ENCODE results near the gene ARHGAP26. TPM values are rescaled to one million over a fixed set of nuclear protein-coding genes. Genes with fewer than 3 reads are reported as not detected.

Gene ARHGAP26
- total RNA-seq, 1 experiment from 2014 or later = 79.8 TPM

DNA sequence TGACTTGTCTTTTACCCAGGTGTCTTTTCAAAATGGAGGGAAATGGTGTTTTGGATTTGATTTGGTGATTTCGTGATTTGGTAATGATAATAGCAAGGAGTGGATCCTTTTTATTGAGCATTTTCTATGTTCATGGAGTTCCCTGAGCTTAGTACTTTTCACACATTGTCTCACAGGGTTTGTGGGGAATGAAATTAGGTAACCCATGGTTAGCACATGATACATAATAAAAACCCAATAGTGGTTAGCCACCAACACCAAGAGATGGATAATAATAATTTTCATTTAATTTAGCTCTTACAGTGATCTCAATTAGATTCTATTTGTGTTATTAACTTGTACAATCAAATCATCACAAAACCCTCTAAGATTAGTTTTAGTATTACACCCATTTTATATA, 65.4 kb downstream of the ARHGAP26 start:
- POLR2A ChIA-PET = interaction anchor here (0.6 kb wide), 1 partner anchor 80 kb away, joined by 3 read pairs; no protein-coding TSS in a partner anchor
- Mint-ChIP-seq H3K27ac (ENCODE audit: unreplicated experiment) (peak overlapping the region; percentile 65), H3K9me3 (ENCODE audit: unreplicated experiment) (peaks cover 5% of the 10 kb centered on the region), H3K27me3 (ENCODE audit: insufficient read depth, unreplicated experiment) (no peaks in the 10 kb centered on the region), H3K4me3 (ENCODE audit: unreplicated experiment) (peak overlapping the region; percentile 68), H3K36me3 (ENCODE audit: insufficient read depth, unreplicated experiment) (peaks cover 14% of the 10 kb centered on the region), H3K4me1 (ENCODE audit: low read depth, unreplicated experiment) (peaks cover 43% of the 10 kb centered on the region)
- CTCF ChIA-PET = no interaction called here
- no peaks in the 10 kb centered on the region for H3K36me3 ChIP-seq (ENCODE audit: control insufficient read depth, insufficient read depth, low read length)
- no peaks in the 10 kb centered on the region for H3K9me3 ChIP-seq
- TF ChIP-seq, protein P1, sequence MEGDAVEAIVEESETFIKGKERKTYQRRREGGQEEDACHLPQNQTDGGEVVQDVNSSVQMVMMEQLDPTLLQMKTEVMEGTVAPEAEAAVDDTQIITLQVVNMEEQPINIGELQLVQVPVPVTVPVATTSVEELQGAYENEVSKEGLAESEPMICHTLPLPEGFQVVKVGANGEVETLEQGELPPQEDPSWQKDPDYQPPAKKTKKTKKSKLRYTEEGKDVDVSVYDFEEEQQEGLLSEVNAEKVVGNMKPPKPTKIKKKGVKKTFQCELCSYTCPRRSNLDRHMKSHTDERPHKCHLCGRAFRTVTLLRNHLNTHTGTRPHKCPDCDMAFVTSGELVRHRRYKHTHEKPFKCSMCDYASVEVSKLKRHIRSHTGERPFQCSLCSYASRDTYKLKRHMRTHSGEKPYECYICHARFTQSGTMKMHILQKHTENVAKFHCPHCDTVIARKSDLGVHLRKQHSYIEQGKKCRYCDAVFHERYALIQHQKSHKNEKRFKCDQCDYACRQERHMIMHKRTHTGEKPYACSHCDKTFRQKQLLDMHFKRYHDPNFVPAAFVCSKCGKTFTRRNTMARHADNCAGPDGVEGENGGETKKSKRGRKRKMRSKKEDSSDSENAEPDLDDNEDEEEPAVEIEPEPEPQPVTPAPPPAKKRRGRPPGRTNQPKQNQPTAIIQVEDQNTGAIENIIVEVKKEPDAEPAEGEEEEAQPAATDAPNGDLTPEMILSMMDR (IDR thresholded peaks at IDR 0.05; ENCODE audit: insufficient read depth in 1 of 2, low read depth in 1 of 2, low read length in 1 of 2, severe bottlenecking in 1 of 2, unreplicated experiment in 1 of 2) = no peak
- DNase-seq = no peak
- H3K4me1 ChIP-seq = peaks cover 59% of the 10 kb centered on the region
- intact Hi-C loops (cut with micrococcal nuclease; ENCODE audit: unreplicated experiment) = no loop called here
- H3K4me3 ChIP-seq (ENCODE audit: low read depth, low read length) = no peak overlapping the region
- no TSS peak for BruUV-seq (replicated peaks)
- no peaks in the 10 kb centered on the region for H3K27me3 ChIP-seq (replicated peaks; ENCODE audit: control insufficient read depth, insufficient read depth, low read length)

DNA sequence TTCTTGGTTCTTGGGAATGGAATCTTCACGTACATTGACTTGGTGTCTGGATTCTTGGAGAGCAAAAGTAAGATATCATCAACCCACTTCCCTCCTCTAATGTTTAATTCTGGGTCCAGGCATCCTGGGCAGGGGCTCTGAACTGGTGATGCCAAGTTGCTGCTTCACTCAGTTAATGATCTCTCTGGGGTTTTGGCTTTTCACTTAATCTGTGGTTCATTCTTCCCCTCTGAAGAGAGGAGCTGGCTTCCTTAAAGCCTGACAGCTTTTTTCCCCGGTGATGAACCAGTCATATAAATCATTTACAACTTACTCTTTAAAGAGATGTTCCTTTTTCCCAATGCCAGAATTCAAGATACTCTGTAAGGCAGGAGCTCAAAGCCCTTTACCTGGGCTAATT, 65.9 kb downstream of the ARHGAP26 start:
- Mint-ChIP-seq H3K9me3 (ENCODE audit: unreplicated experiment) (peaks cover 5% of the 10 kb centered on the region), H3K4me1 (ENCODE audit: low read depth, unreplicated experiment) (peaks cover 38% of the 10 kb centered on the region), H3K36me3 (ENCODE audit: insufficient read depth, unreplicated experiment) (peaks cover 14% of the 10 kb centered on the region), H3K27me3 (ENCODE audit: insufficient read depth, unreplicated experiment) (no peaks in the 10 kb centered on the region), H3K27ac (ENCODE audit: unreplicated experiment) (peak overlapping the region; percentile 19), H3K4me3 (ENCODE audit: unreplicated experiment) (no peak overlapping the region)
- H3K4me3 ChIP-seq (ENCODE audit: low read depth, low read length) = no peak overlapping the region
- intact Hi-C loops (cut with micrococcal nuclease; ENCODE audit: unreplicated experiment) = no loop called here
- ChIA-PET POLR2A (interaction anchor here (0.6 kb wide), 1 partner anchor 80 kb away, joined by 3 read pairs; no protein-coding TSS in a partner anchor), CTCF (no interaction called here)
- H3K4me1 ChIP-seq = peaks cover 56% of the 10 kb centered on the region
- TF ChIP-seq, protein P1 (IDR thresholded peaks at IDR 0.05; ENCODE audit: insufficient read depth in 1 of 2, low read depth in 1 of 2, low read length in 1 of 2, severe bottlenecking in 1 of 2, unreplicated experiment in 1 of 2) = no peak
- no peaks in the 10 kb centered on the region for H3K9me3 ChIP-seq
- no TSS peak for BruUV-seq (replicated peaks)
- no peak for DNase-seq
- no peaks in the 10 kb centered on the region for H3K27me3 ChIP-seq (replicated peaks; ENCODE audit: control insufficient read depth, insufficient read depth, low read length)
- no peaks in the 10 kb centered on the region for H3K36me3 ChIP-seq (ENCODE audit: control insufficient read depth, insufficient read depth, low read length)

DNA sequence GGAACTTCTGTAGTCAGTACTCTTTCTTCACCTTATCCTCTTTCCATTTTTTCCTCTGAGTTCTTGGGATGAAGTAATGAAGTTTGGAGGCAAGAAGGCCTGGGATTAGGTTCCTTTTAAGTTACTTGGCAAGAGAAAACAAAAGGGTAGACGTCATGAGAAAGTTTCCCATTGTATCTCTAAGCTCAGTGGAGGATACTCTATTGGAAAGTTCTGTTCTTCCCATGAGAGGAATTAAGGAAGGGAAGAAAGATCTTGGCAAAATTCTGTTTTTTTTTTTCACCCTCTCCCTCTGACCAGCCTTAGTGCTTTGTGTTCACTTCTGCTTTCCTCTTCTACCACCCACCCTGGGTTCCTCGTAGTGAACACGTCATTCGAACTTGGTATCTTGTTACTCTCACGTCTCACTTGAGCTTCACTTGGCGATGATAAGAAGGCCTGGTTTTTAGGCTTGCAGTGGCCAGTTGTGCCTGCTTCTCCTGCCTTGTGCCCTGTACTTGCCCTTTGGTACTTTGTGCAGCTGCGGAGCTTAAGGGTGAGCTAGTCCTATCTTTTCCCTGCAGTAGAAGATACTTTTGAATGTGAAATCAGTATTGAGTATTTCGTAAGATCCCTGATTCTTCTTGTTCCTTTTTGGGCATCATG, 67.0 kb downstream of the ARHGAP26 start:
- Histone ChIP-seq H3K36me3 (ENCODE audit: control insufficient read depth, insufficient read depth, low read length) (no peaks in the 10 kb centered on the region), H3K27me3 (replicated peaks; ENCODE audit: control insufficient read depth, insufficient read depth, low read length) (no peaks in the 10 kb centered on the region), H3K4me3 (ENCODE audit: low read depth, low read length) (no peak overlapping the region), H3K9me3 (no peaks in the 10 kb centered on the region), H3K4me1 (peaks cover 45% of the 10 kb centered on the region)
- no peaks in the 10 kb centered on the region for H3K27me3 Mint-ChIP-seq (ENCODE audit: insufficient read depth, unreplicated experiment)
- H3K4me1 Mint-ChIP-seq (ENCODE audit: low read depth, unreplicated experiment) = peaks cover 27% of the 10 kb centered on the region
- BruUV-seq (replicated peaks) = no TSS peak
- TF ChIP-seq, protein P1 (IDR thresholded peaks at IDR 0.05; ENCODE audit: insufficient read depth in 1 of 2, low read depth in 1 of 2, low read length in 1 of 2, severe bottlenecking in 1 of 2, unreplicated experiment in 1 of 2) = no peak
- H3K4me3 Mint-ChIP-seq (ENCODE audit: unreplicated experiment) = no peak overlapping the region
- ChIA-PET CTCF (no interaction called here), POLR2A (no interaction called here)
- peaks cover 14% of the 10 kb centered on the region for H3K36me3 Mint-ChIP-seq (ENCODE audit: insufficient read depth, unreplicated experiment)
- peaks cover 5% of the 10 kb centered on the region for H3K9me3 Mint-ChIP-seq (ENCODE audit: unreplicated experiment)
- H3K27ac Mint-ChIP-seq (ENCODE audit: unreplicated experiment) = peak overlapping the region; percentile 19
- intact Hi-C loops (cut with micrococcal nuclease; ENCODE audit: unreplicated experiment) = no loop called here
- no peak for DNase-seq
